Activated CD4-positive, CD25-positive, alpha-beta regulatory T cell treated with anti-CD3 and anti-CD28 coated beads, Interleukin-2, amount 50 U/mL, for 16 hours (primary cell): ENCODE measurements around the gene ZNF680.
"Not testable (repeated sequence)": the region's sequence is repeated elsewhere in the genome, so short reads cannot be mapped to it uniquely, and the experiment has no call there.

Experiments
- DNase-seq: peaks from one replicate; pipeline ENCODE4 v3.0.0-alpha.2; 2020; ENCODE audit warnings: low read depth, low spot score

ZNF680 gene

GRCh38 chr7:64562626-64563278, at the start of gene ZNF680:
TSS of gene ZNF680 (minus strand) at chr7:64563071. CDS start at chr7:64562954, 117 bp downstream.
- peak; percentile 78 for DNase-seq

DNA sequence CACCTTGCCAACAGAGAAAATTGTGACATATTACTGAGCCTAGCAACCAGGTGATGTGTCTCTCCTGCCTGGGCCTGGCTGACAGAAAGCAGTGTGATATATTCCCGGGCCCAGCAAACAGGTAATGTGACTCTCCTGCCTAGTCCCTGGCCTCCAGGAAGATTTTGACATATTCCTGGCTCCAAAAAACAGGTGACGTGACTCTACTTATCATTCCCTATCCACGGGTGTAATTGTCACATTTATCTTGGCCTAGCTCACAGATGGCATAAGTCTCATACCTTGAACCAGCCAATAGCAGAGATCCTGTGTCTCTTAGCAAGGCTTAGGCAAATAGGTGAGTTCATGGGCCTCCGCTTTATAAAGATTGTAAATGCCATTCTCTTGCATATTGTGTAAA, 49.6 kb upstream of the ZNF680 start:
- DNase-seq = no peak

DNA sequence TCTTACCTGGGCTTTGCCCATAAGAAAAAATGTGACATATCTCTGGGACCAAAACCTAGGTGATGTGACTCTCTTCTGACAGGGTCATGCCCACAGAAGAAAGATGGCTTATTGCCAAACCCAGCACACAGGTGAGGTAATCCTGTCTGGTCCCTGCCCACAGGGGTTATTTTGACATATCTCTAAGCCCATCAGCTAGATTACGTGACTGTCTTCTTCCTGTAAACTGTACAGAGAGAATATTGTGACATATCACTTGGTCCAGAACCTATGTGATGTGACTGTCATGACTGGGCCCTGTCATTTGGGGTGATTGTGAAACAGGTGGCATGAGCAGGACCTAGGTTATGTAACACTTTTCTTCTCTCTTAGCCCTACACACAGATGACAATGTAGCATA, 48.8 kb upstream of the ZNF680 start:
- no peak for DNase-seq

- DNase-seq = no peak
Measured at GRCh38 chr7:64610997-64611396, 48.1 kb upstream of the ZNF680 start.

DNA sequence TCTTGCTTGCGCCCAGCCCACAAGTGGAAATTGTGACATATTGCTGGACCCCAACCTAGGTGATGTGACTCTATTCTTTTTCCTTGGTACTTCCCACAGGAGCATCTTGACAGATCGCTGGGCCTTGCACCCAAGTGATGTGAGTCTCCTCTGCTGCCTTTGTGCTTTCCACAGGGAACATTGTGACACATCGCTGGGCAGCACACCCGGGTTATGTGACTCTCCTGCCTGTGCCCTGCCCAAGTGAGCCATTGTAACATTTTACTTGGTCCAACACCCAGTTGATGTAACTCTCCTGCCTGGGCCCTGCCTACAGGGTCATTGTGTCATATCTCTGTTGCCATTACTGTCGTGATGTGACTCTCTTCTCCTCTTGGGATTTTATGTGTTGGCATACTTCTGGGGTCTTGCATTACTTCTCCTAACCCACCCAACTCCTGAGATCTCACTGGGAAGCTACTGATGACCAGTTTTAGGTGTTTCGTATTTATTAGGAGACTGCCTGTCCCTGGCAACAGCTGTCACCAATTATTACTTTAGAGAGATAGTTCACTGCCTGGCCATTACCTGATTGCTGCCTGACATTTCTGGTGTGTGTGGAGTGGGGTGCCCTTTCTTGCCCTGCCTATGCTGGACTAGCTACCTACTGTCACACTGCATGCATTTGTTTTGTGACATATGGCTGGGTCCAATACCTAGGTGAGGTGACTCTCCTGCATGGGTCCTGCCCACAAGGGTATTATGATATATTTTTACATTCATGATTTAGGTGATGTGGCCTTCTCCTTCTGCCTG, 45.4 kb upstream of the ZNF680 start:
- DNase-seq = no peak

DNA sequence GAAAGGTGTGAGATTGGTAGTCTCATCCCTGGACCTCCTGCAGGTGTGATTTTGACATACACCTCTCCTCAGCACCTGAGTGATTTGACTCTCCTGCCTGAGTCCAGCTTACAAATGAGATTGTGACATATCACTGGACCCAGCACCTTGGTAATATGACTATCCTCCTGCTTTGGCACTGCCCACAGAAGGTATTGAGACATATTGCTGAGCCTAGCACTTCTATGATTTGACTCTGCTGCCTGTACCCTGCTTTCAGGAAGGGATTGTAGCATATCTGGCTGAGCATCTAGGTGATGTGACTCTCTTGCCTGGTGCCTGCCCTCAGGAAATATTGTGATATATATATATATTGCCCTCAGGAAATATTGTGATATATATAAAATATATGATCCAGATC, 43.5 kb upstream of the ZNF680 start:
- DNase-seq = no peak

GRCh38 chr7:64603271-64603670, 40.4 kb upstream of the ZNF680 start:
- DNase-seq = no peak

- DNase-seq = no peak
Measured at GRCh38 chr7:64602518-64602917, 39.6 kb upstream of the ZNF680 start.

DNA sequence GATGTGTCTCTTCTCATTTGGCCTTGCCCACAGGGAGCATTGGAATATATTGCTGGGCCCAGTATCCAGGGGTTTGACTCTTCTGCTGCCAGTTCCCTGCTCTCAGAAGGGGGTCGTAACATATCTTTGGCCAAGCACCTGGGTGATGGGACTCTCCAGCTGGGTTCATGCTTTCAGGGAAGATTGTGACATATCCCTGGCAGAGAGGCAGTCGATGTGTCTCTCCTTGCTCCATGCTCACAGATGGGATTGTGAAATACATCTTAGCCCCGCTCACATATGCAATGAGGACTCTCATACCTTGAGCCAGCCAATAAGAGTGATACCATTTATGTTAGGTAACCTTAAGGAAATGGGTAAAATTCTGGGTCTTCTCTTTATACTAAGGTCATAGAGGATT, 39.2 kb upstream of the ZNF680 start:
- no peak for DNase-seq

- no peak for DNase-seq
Measured at GRCh38 chr7:64599359-64599758, 36.5 kb upstream of the ZNF680 start.

- no peak for DNase-seq
Measured at GRCh38 chr7:64590971-64591370, 28.1 kb upstream of the ZNF680 start.

- DNase-seq = no peak
Measured at GRCh38 chr7:64581926-64582894, 19.3 kb upstream of the ZNF680 start.

DNA sequence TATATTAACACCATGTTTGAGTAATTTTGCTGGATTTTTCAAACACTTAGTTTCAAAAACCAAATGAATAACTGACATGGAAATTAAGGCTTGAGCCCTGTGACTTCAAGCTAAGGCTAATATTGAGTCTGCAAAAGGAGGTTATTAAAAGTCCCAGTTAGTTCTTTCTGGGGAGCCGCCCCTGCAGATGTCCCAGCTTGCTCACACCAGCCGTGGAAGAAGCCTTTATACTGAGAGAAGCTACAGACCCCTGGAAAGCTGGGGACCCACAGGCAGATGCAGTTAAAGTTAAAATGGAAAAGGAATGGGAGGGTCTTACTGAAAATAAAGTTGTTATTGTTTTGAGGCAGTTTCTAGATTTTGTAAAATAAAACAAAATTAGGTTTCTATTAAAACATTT, 18.5 kb upstream of the ZNF680 start:
- DNase-seq = no peak

GRCh38 chr7:64574540-64575099, 11.7 kb upstream of the ZNF680 start:
- no peak for DNase-seq

DNA sequence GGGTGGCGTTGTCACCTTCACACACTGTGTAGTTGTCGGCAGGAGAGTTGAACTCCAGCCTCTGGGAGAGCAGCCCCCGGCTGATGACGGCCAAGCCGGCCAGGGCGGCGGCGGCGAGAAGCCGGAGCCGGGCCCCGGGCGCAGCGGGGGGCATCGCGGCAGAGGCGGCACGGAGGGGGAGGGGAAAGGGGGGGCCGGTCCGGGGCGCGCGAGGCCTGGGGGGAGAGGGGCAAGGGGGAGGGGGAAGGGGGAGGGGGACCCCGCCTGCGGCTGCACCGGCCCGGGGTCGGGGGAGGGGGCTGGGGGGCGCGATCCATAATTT, 7.4 kb upstream of the ZNF680 start:
- not testable (repeated sequence) for DNase-seq

DNA sequence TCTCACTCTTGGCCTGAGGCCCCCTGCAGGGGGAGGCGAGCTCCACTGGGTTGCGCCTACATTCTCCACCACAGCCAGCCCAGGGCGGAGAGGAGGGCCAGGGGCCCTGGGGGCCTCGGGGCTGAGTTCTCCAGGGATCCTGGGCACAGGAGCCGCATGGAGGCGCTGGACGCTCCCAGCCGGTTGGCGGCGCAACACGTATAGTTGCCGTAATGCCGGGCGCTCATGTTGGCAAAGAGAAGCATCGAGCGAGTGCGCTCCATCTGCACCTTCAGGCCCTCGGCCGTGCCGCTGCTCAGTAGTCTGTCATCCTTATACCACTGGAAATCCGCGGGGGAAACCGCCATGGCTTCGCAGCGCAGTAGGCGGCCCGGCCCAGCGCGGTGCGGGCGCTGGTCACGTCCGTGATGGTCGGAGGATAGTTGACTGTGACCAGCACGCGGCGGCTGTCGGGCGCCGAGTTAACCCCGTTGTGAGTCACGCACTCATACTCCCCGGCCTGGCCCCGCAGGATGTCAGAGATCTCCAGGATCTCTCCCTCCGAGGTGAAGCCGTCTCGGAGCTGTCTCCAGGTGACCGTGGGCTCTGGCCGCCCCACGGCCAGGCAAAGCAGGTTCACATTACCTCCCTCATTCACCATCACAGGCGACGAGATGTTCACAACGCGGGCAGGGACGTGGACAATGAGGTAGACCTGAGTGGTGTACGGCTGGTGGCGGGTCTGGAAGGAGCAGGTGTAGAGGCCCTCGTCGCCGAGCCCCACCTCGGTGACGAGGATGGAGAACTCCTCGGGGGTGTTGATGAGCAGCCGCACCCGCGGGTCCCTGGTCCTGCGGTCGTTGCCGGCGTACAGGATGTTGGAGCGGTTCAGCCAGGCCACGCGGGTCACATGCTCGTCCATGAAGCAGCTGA, 6.8 kb upstream of the ZNF680 start:
- DNase-seq = not testable (repeated sequence)

DNA sequence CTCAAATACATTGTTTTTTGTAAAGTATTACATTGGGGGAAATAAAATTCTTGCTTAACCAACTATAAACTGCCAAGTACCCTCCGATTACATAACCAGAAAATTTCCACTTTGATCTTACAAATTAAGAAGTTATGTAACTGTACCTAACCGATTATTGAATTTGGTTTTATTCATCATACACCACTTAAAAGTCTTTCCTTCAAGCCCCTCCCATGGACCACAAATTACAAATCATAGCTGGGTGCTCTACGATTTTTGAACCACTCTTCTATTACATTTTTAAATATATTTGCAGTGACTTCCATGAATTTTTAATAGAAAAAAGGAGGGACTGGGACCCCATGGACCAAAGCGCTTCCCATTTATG, 630 bp downstream of the ZNF680 start:
- DNase-seq = no peak

- no peak for DNase-seq
Measured at GRCh38 chr7:64559206-64559605, 3.7 kb downstream of the ZNF680 start.

- no peak for DNase-seq
Measured at GRCh38 chr7:64558781-64559180, 4.1 kb downstream of the ZNF680 start.

DNA sequence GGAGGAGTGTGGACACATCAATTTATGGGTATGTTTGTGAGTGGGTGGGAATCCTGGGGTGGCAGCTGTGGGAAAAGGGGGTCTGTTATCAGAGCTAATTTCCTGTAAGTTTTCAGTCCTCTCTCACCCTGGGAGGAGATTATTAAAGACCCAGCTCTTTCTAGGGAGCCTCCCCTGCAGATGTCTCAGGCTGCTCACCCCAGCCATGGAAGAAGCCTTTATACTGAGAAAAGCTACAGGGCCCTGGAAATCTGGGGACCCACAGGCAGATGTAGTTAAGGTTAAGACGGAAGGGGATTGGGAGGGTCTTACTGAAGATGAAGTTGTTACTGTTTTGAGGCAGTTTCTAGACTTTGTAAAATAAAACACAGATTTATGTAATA, 4.6 kb downstream of the ZNF680 start:
- no peak for DNase-seq
